T-helper 2 cell (primary cell): ENCODE data around the gene IER5L.
A peak's percentile ranks its signal among the peaks of the same experiment; 100 is the strongest.

ENCODE experiments used
- DNase-seq, 5 experiments: peaks; one replicate each; pipeline versions ENCODE4 v3.0.0 to v3.0.0-alpha.2; 2012 to 2022
- total RNA-seq, 2 donors: gene quantifications; one replicate each; lab custom pipeline; 2026; lab: John Stamatoyannopoulos, UW

Gene IER5L
- 16.0 to 28.1 reads per million in 2 donors for total RNA-seq

GRCh38 chr9:129177791-129178567, at the start of gene IER5L:
IER5L (minus strand) TSS chr9:129178261; CDS start chr9:129178052, 209 bp downstream.
- peak; percentile 82 to 92 (median 89) for DNase-seq

- no peak for DNase-seq
Measured at GRCh38 chr9:129227843-129228189, 49.8 kb upstream of the IER5L start.

- peak in 2 of 5 experiments; percentile 43 to 73 for DNase-seq
Measured at GRCh38 chr9:129225815-129226214, 47.8 kb upstream of the IER5L start.

GRCh38 chr9:129225490-129225778, 47.4 kb upstream of the IER5L start:
- DNase-seq, result no peak

- peak in 1 of 5 experiments; percentile 24 for DNase-seq
Measured at GRCh38 chr9:129224618-129225489, 46.8 kb upstream of the IER5L start.

DNA sequence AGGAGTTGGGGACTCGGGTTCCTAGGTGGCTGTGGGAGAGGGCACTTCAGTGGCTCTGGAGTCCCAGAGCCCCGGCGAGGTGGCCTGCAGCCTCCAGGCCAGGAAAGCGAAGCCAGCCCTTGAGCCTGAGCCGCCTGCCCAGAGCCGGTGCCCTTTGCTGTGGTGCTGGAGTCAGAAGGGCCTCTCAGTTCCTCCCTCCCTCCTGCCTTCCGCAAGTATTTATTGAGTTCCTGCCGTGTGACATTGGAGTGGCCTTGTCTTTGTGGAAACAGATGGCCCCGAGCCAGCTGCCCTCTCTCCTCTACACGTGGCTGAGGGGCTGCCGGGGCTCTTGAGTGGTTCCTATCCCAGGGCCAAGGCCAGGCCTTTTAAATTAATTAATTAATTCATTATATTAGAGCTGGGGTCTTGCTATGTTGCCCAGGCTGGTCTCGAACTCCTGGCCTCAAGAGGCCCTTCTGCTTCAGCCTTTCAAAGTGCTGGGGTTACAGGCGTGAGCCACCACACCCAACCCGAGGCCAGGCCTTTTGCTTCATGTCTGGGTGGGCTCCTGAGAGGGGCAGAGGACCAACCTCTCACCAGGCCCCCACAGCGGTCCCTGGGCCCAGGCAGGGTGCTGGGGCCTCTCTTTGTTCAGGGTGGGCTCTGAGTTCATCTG, 45.6 kb upstream of the IER5L start:
- DNase-seq, result no peak

GRCh38 chr9:129222819-129223218, 44.8 kb upstream of the IER5L start:
- no peak for DNase-seq

- no peak for DNase-seq
Measured at GRCh38 chr9:129221979-129222635, 44.0 kb upstream of the IER5L start.

DNA sequence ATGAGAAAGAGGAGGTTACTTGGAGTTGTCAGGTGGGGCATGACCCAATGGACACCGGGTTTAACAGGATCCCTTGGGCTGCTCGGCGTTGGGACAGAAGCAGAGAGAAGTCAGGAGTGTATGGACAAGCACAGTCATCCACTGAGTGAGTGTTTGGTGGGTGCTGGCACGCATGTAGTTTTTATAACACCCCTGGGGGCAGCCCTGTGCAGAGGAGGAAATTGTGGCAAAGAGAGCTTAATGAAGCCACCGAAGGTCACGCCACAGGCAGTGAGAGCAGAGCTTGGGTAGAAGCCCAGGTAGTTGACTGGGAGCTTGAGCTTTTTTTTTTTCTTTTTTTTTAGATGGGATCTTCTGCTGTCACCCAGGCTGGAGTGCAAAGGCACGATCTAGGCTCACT, 43.2 kb upstream of the IER5L start:
- peak in 2 of 5 experiments; percentile 41 to 73 for DNase-seq

GRCh38 chr9:129220771-129221170, 42.7 kb upstream of the IER5L start:
- DNase-seq, result peak in 1 of 5 experiments; percentile 30

GRCh38 chr9:129218918-129219317, 40.9 kb upstream of the IER5L start:
- no peak for DNase-seq

- no peak for DNase-seq
Measured at GRCh38 chr9:129218272-129218625, 40.2 kb upstream of the IER5L start.

- DNase-seq, result no peak
Measured at GRCh38 chr9:129213551-129213950, 35.5 kb upstream of the IER5L start.

DNA sequence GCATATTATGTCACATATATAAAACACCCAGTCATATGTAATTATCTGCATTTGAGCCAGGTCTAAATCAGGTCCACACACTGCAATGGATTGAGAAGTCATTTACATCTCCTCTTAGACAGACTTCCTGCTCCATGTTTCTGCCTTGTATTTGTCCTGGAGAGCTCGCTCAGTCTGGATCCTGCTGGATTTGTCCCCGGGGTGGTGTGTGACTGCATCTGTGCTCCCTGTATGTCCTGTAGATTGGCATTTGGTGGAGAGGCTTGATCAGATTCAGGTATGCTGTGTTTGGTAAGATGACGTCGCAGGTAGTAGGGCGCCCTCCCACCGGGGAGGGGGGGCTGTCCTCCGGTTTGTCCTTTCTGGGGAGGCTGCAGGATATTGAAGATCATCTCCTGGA, 33.6 kb upstream of the IER5L start:
- DNase-seq, result no peak

GRCh38 chr9:129210125-129210524, 32.1 kb upstream of the IER5L start:
- no peak for DNase-seq

DNA sequence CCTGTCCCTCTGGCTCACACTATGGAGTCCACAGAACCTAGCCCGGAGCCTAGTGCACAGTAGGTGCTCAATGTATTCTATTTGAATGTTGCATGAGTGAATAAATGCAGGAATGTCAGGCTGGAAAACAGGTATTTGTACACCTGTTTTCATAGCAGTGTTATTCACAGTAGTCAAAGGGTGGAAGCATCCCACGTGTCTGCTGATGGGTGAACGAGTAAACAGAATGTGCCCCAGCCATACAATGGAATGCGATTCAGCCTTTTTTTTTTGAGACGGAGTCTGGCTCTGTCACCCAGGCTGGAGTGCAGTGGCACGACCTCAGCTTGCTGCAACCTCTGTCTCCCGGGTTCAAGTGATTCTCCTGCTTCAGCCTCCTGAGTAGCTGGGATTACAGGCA, 31.5 kb upstream of the IER5L start:
- DNase-seq, result no peak

GRCh38 chr9:129209109-129209508, 31.0 kb upstream of the IER5L start:
- DNase-seq, result no peak

DNA sequence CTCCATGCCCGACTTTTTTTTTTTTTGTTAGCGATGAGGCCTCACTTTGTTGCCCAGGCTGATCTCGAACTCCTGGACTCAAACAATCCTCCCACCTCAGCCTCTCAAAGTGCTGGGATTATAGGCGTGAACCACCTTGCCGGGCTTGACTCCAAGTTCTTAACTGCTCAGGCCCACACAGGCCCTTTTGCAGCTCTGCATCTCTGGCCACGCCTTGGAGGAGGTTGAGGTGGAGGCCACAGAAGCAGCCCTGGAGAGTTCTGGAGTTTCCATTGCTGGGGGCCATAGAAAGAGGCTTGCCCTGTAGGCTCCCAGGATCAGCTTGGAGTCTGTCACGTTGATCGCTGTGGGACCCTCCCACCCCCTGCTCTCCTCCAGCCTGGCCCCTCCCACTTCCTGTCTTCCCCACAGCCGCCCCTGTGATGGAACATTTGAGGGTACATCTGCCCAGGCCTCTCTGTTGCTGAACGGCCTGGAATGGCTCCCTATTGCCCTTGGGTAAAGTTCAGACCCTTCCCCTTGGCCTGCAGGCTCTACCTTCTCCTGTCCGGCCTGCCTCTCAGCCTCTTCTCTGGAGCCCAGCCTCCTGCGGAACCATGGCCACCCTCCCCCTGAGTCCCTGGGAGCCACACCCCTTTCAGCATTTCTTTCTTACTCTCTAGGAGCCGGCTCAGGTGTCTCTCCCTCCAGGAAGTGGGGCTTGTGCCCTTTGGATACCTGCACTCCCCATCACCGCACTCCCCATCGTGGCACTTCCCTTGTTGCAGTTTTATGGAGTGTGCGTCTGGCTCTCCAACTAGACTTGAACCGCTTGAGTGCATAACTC, 30.4 kb upstream of the IER5L start:
- DNase-seq, result peak in 2 of 5 experiments; percentile 10 to 16

- DNase-seq, result peak in 2 of 5 experiments; percentile 18 to 30
Measured at GRCh38 chr9:129206905-129207304, 28.8 kb upstream of the IER5L start.

GRCh38 chr9:129206401-129206800, 28.3 kb upstream of the IER5L start:
- no peak for DNase-seq

DNA sequence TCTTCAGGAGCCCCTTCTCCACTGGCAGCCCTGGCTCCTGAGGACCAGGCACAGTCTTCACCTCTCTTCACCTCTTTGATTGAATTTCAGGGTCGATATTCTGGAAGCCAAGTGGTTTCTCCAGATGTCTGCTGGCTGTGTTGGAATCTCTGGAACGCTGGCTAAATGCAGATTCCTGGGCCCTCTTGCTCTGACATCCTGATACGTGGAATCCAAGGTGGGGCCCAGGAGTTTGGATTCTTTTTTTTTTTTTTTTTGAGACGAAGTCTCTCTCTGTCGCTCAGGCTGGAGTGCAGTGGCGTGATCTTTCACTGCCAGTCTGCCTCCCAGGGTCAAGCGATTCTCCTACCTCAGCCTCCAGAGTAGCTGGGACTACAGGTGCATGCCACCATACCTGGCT, 26.8 kb upstream of the IER5L start:
- DNase-seq, result no peak

GRCh38 chr9:129203556-129203909, 25.5 kb upstream of the IER5L start:
- no peak for DNase-seq
